ENCODE results near the gene GABRB3.

GABRB3 gene

DNA sequence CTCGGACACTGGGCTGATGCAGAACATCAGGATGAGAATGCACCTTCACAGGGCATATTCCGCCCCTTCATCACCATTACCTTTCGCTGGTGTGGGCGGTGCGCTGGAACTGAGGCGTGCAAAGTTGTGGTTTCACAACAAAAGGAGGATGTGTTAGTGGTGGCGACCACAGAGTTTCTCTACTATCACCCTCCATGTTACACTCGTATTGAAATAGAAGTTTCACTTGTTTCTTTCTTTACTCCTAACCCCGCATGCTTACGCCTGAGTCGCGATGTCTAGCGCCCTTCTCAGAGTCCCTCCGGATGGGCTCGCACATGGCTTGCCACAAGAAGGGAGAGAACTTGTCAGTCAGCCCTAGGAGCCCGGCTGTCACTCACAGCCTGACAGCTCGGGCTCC, 148.7 kb downstream of the GABRB3 start:
- no peak for DNase-seq

DNA sequence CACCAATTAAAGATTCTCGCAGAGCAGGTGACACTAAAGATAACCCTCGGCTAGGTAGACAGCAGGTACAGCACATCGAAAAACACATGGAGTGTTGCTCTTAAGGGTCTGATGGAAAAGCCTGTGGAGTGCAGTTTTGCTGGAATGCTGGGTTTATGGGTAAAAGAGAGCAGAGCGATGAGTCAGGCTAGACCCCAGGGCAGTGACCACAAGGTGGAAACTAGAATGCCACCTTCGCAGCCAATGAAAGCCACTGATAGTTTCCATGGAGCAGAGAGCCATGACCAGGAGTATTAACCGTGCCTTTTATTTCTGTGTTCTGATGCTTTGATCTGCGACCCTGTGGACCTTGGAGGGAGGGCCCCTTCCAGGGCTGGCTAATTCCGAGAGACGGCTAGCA, 149.8 kb downstream of the GABRB3 start:
- no peak for DNase-seq

DNA sequence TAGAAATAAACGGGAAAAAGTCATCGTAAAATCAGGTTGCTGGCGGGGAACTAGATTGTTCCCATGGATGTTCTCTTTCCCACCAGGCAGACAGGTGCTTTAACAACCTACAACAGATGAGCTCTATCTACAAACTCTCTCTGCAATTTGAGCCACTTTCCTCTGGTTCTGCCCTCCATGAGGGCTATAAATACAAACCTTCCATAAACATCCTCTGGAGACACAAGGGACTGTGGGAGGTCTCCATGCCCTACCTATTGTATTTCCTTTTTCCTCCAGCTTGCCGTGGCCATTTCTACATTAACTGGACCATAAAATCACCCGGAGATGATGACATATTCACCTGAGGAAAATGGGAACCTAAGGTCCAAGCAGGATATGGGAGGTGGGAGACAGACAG, 151.1 kb downstream of the GABRB3 start:
- DNase-seq = no peak

DNA sequence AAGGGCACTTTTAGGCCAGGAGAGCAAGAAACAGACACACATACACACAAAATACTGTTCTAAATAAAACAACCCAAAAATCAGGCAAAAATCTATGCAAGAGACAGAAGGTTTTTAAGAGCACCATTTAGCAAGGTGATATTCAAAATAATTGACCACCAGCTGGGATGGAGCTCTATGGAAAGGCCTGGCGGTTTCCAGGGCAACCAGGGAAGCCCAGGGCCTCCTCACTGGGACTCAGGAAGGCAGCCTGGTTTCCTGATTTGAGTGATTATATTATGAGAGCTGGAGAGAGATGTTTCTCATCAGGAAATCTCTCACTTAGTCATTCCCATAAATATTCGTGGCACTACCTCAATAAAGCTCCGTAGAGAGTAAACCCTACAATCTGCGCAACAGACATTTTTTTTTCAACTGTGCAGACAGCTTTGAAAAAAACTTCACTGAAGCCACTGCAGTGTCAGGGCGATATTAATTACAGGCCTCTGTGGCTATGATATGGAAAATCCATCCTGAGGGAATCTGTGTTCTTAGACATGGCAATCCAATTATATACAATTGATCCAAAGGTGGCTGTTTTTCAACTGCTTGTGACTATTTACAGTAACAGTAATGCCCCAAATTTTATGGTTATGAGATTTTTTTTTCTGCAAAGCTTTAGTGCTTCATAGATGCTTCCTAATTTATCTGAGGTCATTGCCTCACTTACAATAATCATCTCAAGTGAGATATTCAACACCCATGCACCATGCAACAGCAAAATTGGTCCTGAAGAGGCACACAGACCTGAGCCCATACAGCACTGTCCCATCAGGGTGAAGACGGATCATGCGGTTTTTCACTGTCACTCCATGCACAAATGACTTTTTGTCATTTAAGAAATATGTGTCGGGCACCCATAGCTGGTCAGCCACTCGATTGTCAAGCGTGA, 152.1 kb downstream of the GABRB3 start:
- DNase-seq = no peak

DNA sequence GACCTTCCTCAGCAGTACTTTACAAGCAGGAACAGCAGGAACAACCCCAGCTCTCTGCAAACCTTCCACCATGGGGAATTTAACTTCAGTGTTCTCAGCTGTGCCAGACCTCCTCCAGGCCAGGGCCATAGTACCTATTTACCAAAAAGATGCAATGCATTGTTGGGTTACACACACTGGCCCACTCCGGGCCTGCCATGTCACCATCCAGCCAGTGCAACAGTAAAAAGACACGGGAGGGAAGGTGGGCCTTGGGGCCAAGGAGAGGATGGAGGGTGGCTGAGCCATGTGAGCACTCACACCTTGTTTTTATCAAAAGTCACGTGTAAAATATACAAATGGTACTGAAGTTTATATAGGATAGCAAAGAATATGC, 157.0 kb downstream of the GABRB3 start:
- no peak for DNase-seq

DNA sequence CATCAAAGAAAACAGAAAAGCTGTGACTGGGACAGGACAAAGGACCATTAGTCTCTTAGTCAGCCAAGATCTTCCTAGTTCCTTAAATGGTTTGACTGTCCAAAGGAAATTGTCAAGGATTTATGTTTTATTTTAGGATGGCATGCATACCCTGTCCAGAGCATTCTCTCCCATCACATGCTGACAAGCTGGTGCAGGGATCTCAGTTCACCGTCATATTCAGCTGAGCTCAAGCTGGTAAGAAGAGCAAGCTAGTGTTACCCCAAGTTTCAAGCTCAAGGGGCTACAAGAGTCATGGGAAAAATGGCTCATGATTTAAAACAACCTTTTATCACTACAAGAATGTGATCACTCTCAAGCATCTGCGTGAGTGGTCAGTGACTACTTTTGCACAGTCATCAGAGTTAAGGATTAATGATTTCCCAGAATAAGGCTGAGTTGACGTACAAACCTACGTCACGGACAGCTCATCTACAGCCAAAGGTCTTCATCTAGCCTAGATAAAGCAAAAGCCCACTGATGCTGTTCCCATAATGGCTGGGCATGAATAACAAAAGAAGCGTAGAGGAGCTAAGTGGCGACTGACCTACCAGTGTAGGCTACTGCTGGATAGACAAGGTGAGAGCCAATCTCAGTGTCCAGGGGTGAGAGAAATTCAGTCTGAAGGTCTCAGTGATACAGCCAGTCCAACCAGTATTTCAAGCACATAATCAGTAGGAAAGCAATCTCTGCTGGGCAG, 157.5 kb downstream of the GABRB3 start:
- no peak for DNase-seq

DNA sequence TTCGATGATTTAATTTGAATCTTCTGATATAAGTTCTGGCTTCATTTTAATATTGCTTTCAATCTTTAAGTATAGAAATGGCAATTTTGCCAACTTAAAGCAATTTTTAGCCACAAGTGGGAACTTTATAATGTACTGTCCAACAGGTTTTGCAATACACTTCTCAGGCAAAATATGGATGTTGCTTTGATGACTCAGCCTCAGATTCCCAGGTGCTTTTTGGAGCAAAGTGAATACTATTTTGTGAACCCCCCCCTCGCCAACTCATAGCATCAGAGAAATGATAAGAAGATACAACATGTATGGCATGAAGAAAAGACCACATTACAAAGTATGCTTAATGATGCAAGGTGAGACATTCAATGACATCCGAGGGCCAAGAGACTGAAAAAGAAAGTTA, 158.1 kb downstream of the GABRB3 start:
- no peak for DNase-seq

DNA sequence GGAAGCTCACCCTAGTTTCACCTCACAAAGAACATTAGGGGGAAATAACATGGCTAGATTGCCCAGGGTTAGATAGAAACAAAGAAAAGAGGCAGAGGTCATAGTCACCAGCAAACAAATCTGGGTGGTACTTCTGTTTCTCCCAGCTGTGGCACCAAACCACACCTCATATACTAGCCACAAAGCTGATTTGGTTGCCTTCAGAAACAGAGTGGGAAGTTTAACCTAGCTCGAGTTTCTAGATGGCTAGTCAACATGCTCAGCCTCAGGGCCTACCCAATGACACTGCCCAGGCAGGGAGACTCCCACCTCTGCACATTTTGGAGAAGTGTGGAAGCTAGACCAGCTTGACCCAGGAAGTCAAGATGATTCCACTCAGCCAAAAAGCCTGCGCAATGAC, 174.2 kb downstream of the GABRB3 start:
- no peak for DNase-seq

DNA sequence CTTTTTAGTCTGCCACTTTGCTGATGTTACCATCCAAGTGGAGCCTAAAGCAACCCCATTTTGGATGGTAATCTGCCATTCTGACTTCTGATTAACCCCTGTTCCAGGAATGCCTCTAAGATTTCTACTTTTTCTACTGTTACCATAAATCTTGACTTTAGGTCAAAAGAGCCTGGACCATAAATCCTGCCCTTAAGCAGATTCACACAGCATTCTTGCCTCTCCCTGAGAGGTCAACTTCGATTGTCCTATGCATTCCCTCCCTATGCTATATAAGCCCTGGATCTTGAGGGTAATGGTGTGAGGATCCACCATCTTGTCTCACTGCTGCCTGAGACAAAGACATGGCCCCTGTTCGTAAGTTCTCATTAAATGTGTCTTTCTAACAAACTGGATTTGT, 177.3 kb downstream of the GABRB3 start:
- no peak for DNase-seq

DNA sequence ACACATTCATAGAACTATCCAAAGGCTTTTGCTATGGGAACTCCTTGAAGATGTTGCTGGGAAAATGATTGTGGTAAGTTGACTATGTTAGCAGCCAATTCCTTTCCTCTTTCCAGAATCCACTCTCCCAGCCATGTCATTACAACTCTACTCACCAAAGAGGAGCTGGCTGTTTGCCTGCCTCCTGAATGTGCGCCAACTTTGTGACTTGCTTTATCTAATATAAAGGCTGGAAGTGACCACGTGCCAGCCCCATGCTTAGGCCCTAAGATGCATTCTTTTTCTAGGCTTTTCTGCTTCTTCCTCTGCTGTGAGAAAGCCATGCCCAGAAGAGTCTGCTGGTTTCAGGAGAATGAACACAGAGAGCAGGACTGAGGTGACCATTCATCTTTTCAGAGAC, 182.2 kb downstream of the GABRB3 start:
- no peak for DNase-seq

DNA sequence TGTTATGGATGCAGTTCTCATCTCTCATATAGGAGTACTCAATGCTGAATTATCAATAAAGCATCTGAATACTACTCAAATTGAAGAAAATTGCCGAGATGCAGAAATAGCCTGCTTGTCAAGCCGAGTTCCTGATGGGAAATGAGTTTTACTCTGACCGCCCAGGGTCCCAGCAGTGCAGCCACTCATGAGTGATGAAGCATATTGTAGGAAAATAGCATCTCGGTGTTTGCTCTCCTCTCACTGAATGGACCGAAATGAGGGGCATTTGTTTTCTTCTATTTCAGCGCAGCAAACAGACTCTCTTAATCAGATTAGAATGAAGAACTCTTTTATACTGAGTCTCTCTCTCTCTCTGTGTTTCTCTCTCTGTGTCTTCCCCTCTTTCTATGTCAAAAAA, 190.0 kb downstream of the GABRB3 start:
- no peak for DNase-seq

DNA sequence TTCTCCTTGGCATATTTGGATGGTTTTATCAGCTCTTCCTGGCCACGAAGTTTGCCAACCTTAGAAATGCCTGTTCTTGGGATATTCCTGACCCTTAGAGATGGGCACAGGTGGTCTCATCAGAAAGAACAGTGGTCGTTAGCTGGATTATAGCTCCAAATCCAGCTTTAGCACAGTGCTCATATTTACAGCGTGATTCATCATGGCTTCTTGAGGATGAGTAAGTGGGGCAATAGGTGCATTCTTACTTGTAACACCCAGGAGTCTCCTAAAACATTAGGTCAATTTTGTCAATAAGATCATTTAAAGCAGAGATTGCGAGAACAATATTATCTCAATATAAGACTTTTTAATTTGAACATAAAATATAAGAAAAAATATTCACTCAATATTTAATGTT, 191.9 kb downstream of the GABRB3 start:
- no peak for DNase-seq

DNA sequence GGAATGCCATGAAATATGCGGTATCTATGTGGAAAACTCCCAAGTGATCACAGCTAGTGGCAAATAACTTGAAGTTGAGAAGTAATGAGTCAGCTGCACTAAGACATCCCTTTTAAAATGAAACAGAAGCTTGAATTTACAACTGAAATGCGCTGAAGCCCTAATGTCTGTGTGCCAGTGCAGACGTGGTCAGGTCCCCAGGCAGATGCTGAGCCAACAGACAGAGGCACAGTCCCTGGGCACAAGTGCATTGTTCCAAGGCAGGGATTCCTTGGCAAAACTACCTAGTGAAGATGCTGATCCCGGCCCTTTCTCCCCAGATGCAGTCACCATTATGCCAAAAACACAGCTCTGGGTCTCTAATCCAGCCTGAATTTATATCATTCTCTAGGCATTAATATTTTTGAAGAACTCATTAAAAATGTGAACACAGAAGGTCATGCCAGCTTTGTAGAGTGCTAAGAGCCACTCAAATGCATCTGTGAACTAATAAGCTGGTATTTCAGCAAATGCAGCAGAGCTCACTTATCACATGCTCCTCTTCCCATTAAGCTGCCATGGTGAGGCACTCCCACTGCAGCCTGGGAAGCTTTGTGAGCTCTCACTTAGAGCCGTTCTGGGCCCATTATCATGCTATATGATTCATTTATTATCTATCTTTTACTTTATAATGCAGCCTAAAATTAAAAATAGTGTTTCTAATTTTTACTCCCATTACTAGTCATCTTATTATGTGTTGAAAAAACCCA, 200.1 kb downstream of the GABRB3 start:
- no peak for DNase-seq

DNA sequence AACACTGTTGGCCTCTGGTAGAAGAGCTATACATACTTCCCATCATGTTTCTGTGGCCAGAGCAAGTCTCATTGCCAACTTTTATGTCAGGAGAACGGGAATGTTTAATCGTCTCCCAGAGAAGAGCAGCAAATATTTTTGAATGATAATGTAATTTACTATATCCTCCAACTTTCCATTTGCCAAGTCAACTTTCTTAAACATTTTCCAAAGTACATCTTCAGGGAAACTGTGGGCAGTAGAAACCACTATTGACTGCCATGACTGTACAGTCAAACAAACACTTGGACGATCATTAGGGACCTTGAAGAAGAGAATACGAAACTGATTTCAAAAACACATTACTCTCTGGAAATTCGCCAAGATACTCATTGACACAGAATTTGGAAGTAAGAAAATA, 201.5 kb downstream of the GABRB3 start:
- DNase-seq = no peak

DNA sequence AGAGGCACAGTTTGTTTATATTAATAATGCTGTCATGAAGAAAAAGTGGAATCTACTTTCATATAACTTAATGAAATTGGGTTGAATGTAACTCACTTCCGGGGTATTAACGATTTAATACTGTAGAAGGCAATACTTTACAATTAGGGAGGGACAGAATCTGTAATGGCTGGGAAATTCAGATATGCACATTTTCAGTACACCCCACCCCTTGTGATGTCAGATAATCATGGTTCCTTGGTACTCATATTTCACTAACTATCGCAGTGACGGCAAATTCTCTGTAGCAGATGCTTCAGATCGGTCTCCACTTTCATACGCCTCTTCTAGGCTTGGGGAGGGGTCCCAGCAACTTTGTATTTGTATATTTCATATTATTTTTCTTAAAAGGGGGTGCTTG, 207.3 kb downstream of the GABRB3 start:
- no peak for DNase-seq

DNA sequence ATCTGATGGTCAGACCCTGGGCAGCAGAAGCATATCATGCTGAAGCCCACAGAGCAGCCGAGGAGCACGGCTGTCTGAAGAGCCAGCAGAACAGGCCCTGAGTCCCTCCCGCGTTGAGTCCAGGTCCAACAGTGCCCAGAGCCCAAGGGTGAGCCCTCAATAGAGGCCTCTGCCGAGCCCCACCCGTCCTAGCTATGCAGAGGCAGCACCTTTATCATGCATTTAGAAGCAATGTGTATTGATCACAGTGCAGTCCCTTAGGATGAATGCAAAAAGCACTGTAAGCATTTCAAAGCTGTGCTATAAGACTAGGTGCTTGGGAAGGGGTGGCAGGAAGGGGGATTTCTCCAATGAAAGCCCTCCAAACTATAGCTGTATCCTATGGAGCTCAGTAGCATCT, 208.5 kb downstream of the GABRB3 start:
- DNase-seq = no peak

DNA sequence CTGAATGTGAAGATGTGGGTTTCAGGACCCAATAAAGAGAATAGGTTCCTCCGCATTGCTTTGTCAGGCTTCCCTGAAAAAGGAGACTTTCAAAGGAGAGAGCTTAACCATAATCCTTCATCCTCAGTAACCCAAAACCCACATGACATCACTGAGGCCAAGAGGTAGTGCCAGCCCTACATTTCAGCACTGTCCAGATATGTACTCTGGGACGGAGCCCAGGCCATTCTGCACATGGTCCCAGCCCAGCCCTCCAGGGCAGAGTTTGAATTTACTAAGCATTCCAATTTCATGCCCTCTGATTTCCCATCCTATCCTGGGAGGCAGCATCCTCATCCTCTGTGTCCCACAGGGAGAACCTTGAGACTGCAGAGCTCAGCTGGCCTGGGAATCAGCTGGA, 210.5 kb downstream of the GABRB3 start:
- no peak for DNase-seq

DNA sequence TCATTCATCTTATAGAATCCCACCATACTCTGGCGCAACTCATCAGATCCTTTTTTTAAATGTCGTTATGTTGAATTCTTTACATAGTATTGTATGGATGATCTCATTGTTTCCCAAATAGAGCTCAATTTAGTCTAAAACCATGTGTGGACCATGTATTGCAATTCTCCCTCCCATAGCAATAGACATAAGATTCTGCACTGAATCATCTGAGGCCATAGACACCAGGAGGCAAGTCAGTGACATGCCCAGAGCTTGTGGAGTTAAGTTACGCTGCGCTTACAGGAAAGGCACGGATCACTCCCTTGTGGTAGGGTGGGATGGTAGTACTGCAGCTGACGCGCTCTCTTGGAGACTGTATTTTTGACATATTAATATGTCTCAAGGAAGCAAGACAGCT, 211.0 kb downstream of the GABRB3 start:
- no peak for DNase-seq

DNA sequence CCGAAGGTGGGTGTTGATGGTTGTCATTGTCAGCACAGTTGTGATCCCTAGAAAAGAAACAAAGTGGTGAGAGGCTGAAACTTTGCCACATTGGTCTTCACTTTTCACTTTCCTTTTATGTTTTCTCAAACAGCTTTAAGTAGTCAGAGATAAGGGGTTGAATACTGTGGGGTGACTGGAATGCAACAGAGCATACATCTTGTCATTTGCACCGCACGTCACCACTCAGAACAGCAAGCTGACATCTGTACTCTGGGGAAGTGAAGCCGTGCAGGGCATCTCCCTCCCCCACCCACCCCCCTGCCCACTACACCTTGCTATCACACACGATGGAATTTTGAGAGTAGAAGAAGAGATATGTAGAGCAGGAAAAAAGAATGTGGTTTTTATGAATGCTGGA, 211.7 kb downstream of the GABRB3 start:
- DNase-seq = no peak

DNA sequence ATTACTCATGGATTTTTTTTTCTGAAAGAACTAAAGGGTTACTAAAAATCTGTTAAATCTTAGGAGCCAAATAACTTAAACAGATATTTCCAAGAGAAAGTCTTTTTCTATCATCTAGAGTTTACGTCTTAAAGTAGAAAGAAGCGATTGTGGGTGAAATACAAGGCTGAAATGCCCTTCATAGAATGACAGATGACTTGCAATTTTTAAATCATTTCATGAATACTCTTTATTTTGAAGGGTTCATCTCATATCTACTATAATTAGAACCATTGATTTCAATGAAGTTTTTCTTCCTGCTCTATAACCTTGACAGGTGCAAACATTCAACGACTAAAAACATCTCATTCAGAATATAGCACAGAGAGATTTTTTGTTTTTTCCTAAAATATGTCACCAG, 217.0 kb downstream of the GABRB3 start:
- no peak for DNase-seq

DNA sequence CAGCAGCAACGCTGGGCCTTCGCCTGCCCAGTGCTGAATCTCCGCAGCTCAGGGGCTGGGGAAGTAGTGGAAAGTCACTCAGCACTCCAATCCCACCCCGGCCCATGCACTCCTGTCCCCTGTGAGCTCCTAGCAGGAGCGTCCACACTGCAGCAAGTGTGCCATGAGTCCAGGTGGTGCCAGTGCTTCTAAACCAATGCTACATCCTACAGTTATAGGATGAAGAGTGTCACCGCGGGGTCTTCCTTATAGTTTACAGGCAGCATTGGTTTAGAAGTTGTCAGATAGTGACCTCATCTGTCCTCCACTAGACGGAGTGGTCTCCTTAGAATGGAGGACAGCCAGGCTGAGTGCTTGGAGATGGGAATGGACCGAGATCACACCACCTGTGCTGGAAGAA, 221.4 kb downstream of the GABRB3 start:
- DNase-seq = no peak

DNA sequence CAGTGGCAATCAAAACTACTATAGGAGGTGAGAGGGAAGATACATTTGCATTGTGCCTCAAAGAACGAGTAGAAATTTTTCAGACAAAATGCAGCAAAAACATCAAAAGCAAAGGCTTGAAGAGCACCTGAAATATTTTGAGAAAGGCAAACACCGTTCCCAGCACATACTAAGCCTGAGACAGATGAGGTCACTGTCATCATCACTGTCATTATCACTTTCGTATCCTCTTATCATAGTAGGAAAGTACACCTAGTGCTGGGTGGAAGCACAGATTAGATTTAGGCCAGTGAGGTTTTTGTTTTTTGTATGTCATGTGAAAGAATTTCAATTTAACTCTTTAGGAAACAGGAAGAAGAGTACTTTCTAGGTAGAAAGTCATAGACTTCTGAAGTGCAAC, 222.0 kb downstream of the GABRB3 start:
- no peak for DNase-seq

DNA sequence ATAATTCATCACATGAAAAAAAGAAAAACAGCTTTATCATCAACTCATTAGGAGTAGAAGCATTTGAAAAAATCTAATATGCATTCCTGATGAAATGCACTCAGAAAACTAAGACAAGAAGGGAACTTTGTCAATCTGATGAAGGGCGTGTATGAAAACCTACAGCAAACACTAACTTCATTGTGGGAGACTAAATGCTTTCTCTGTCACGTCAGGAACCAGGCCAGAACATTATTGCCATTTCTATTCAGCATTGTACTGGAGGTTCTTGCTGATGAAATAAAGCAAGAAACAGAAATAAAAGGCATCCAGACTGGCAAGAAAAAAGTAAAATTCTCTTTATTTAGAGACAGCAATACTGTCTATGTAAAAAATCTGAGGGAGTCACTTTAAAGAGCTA, 235.2 kb downstream of the GABRB3 start:
- no peak for DNase-seq

DNA sequence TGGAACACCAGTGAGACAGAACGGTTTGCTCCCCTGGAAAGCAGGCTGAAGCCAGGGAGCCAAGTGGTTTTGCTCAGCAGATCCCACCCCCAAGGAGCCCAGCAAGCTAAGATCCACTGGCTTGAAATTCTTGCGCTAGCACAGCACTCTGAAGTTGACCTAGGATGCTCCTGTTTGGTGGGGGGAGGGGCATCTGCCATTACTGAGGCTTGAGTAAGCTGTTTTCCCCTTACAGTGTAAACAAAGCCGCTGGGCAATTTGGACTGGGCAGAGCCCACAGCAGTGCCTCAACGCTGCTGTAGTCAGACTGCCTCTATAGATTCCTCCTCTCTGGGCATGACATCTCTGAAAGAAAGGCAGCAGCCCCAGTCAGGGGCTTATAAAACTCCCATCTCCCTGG, 241.4 kb downstream of the GABRB3 start:
- DNase-seq = no peak

All from KG1 (cell line).